ENCODE measurements around the gene ASMT. TPM values are rescaled to one million over a fixed set of nuclear protein-coding genes. Genes with fewer than 3 reads are reported as not detected.

The ASMT gene
- total RNA-seq, 2 donors from 2014 or later: not detected

GRCh38 chrX:1661048-1661921, 46.4 kb downstream of the ASMT start:
- Histone ChIP-seq H3K27me3 (no peaks in the 10 kb centered on the region), H3K4me3 (no peak overlapping the region), H3K4me1 (peaks cover 0 to 6% of the 10 kb centered on the region in 2 donors), H3K27ac (no peak overlapping the region), H3K9me3 (peaks cover 0 to under 1% of the 10 kb centered on the region in 2 donors), H3K36me3 (no peaks in the 10 kb centered on the region)
- DNase-seq (ENCODE audit: low spot score): no peak
- TF ChIP-seq CTCF (IDR thresholded peaks at IDR 0.05): no peak

- peaks cover 0 to 6% of the 10 kb centered on the region in 2 donors for H3K9me3 ChIP-seq
- no peak for DNase-seq (ENCODE audit: low spot score)
- H3K27ac ChIP-seq: no peak overlapping the region
- H3K4me3 ChIP-seq: no peak overlapping the region
- no peaks in the 10 kb centered on the region for H3K36me3 ChIP-seq
- H3K4me1 ChIP-seq: peaks cover 0 to 6% of the 10 kb centered on the region in 2 donors
- TF ChIP-seq CTCF (IDR thresholded peaks at IDR 0.05): no peak
- H3K27me3 ChIP-seq: no peaks in the 10 kb centered on the region
These were observed 47.0 kb downstream of the ASMT start for GRCh38 chrX:1661922-1662221.

GRCh38 chrX:1667566-1667965, 52.7 kb downstream of the ASMT start:
- no peak for TF ChIP-seq CTCF (IDR thresholded peaks at IDR 0.05)
- H3K27ac ChIP-seq: no peak overlapping the region
- DNase-seq (ENCODE audit: low spot score): no peak
- no peaks in the 10 kb centered on the region for H3K4me1 ChIP-seq
- H3K36me3 ChIP-seq: no peaks in the 10 kb centered on the region
- H3K9me3 ChIP-seq: peaks cover 0 to 9% of the 10 kb centered on the region in 2 donors
- no peaks in the 10 kb centered on the region for H3K27me3 ChIP-seq
- no peak overlapping the region for H3K4me3 ChIP-seq

GRCh38 chrX:1673337-1673736, 58.5 kb downstream of the ASMT start:
- Histone ChIP-seq H3K27ac (no peak overlapping the region), H3K27me3 (no peaks in the 10 kb centered on the region), H3K4me3 (no peak overlapping the region), H3K4me1 (no peaks in the 10 kb centered on the region), H3K36me3 (no peaks in the 10 kb centered on the region), H3K9me3 (no peaks in the 10 kb centered on the region)
- no peak for DNase-seq (ENCODE audit: low spot score)
- peak in 1 of 2 donors; percentile 54 for TF ChIP-seq CTCF (IDR thresholded peaks at IDR 0.05)

GRCh38 chrX:1676866-1677265, 62.0 kb downstream of the ASMT start:
- Histone ChIP-seq H3K4me3 (no peak overlapping the region), H3K27me3 (no peaks in the 10 kb centered on the region), H3K36me3 (no peaks in the 10 kb centered on the region), H3K27ac (no peak overlapping the region), H3K4me1 (no peaks in the 10 kb centered on the region), H3K9me3 (no peaks in the 10 kb centered on the region)
- DNase-seq (ENCODE audit: low spot score): no peak
- no peak for TF ChIP-seq CTCF (IDR thresholded peaks at IDR 0.05)

GRCh38 chrX:1679238-1679637, 64.4 kb downstream of the ASMT start:
- TF ChIP-seq CTCF (IDR thresholded peaks at IDR 0.05): no peak
- no peak overlapping the region for H3K27ac ChIP-seq
- H3K4me3 ChIP-seq: no peak overlapping the region
- H3K27me3 ChIP-seq: no peaks in the 10 kb centered on the region
- no peaks in the 10 kb centered on the region for H3K9me3 ChIP-seq
- no peaks in the 10 kb centered on the region for H3K36me3 ChIP-seq
- DNase-seq (ENCODE audit: low spot score): no peak
- no peaks in the 10 kb centered on the region for H3K4me1 ChIP-seq

Data from right atrium auricular region (tissue), 2 donors.